K562 (cell line): ENCODE results near the gene FKBP9. TPM values are rescaled to one million over a fixed set of nuclear protein-coding genes. Genes with fewer than 3 reads are reported as not detected.

ENCODE experiments used
- BHLHE40 ChIP-seq: IDR thresholded peaks from 2 replicates; pipeline ENCODE4 v1.6.1; 2011; ENCODE audit warnings: low read length, improper control_type of control experiment
- CBX1 ChIP-seq: sonication (generic); IDR thresholded peaks from 2 replicates; pipeline ENCODE4 v1.6.1; 2016; ENCODE audit warnings: antibody characterized with exemption, low read depth, mild to moderate bottlenecking
- DLX4 ChIP-seq: fragments of 250-450 bp; sonication (Bioruptor Pico); IDR thresholded peaks from 2 replicates; pipeline ENCODE4 v1.6.1; 2021; ENCODE audit warnings: mild to moderate bottlenecking
- ETV6 ChIP-seq, 3 experiments: fragments of 150-350 bp in 1 of 3; sonication (generic) in 1 of 3; formaldehyde crosslinking in 1 of 3; IDR thresholded peaks; 2 replicates each; pipeline versions ENCODE4 v1.6.1 to v1.8.0; 2014 to 2022; ENCODE audit warnings: borderline replicate concordance in 2 of 3, low read depth in 2 of 3, antibody characterized with exemption in 1 of 3, low read length in 1 of 3, mild to moderate bottlenecking in 1 of 3, missing genetic modification reagents in 1 of 3
- FOXP1 ChIP-seq: sonication (generic); formaldehyde crosslinking; IDR thresholded peaks from 2 replicates; pipeline ENCODE4 v1.8.0; 2022; ENCODE audit warnings: mild to moderate bottlenecking, missing genetic modification reagents
- IRF2 ChIP-seq: sonication (generic); formaldehyde crosslinking; IDR thresholded peaks from 2 replicates; pipeline ENCODE4 v1.8.1; 2022; ENCODE audit warnings: mild to moderate bottlenecking, missing genetic modification reagents
- L3MBTL2 ChIP-seq: fragments of 450-650 bp; IDR thresholded peaks from 2 replicates; pipeline ENCODE4 v1.6.1; 2016; ENCODE audit warnings: mild to moderate bottlenecking, moderate library complexity
- MEIS2 ChIP-seq: fragments of 450-650 bp; IDR thresholded peaks from 2 replicates; pipeline ENCODE4 v1.6.1; 2014; ENCODE audit warnings: mild to moderate bottlenecking; ENCODE audit not compliant: partially characterized antibody
- PRMT5 ChIP-seq: sonication (generic); formaldehyde crosslinking; IDR thresholded peaks from 2 replicates; pipeline ENCODE4 v1.5.0; 2020; ENCODE audit warnings: missing genetic modification reagents
- RBM34 ChIP-seq: fragments of 200-400 bp; formaldehyde crosslinking; IDR thresholded peaks from 2 replicates; pipeline ENCODE4 v1.6.1; 2018; ENCODE audit warnings: low read length, borderline replicate concordance; ENCODE audit not compliant: insufficient read depth
- SMAD1 ChIP-seq: fragments of 150-350 bp; IDR thresholded peaks from 2 replicates; pipeline ENCODE4 v1.6.1; 2014; ENCODE audit warnings: low read length, low read depth; ENCODE audit not compliant: partially characterized antibody
- TCF15 ChIP-seq: fragments of 250-450 bp; sonication (Bioruptor Pico); IDR thresholded peaks from 2 replicates; pipeline ENCODE4 v1.8.0; 2022; ENCODE audit warnings: moderate library complexity, mild to moderate bottlenecking, inconsistent platforms
- TCFL5 ChIP-seq: fragments of 250-450 bp; sonication (Bioruptor Pico); conservative IDR thresholded peaks from 2 replicates; pipeline ENCODE4 v1.6.1; 2021; ENCODE audit warnings: mild to moderate bottlenecking, moderate library complexity, matching md5 sums
- ZNF316 ChIP-seq: fragments of 450-650 bp; IDR thresholded peaks from 2 replicates; pipeline ENCODE4 v1.6.1; 2016
- ZNF766 ChIP-seq: fragments of 200-800 bp; sonication (Bioruptor generic); conservative IDR thresholded peaks from 2 replicates; pipeline ENCODE4 v1.6.1; 2016; ENCODE audit warnings: missing genetic modification characterization, missing compliant biosample characterization
- polyA plus RNA-seq, 8 experiments: library from polyadenylated mRNA; depleted of rRNA in 4 of 8; stranded (reverse) in 5 of 8; unstranded in 3 of 8; fragments of >200 nt; fragmentation: Nextera tagmentation in 2 of 8; fragmentation: Illumina TruSeq in 1 of 8; extraction: Ambion mirVana in 2 of 8; extraction: Trizol in 1 of 8; gene quantifications; 2 replicates each; pipeline versions ENCODE4 v1.2.1 to v1.2.3, GENCODE V29; 2011 to 2014; ENCODE audit warnings: inconsistent platforms in 1 of 8, missing spikeins in 1 of 8
- total RNA-seq, 7 experiments: library from RNA; depleted of rRNA in 6 of 7; stranded (reverse); fragments of >200 nt in 6 of 7; fragmentation: Illumina TruSeq in 2 of 7; extraction: Trizol in 2 of 7; gene quantifications; 2 replicates each; pipeline versions ENCODE4 v1.2.1 to v1.2.3, GENCODE V29; 2011 to 2021; ENCODE audit warnings: low replicate concordance in 1 of 7
- TF ChIP-seq, protein P1 (sequence below): IDR thresholded peaks from 2 replicates; pipeline ENCODE4 v1.6.1; 2011; ENCODE audit warnings: borderline replicate concordance, low read depth, mild to moderate bottlenecking, moderate library complexity, low read length; ENCODE audit not compliant: insufficient read depth, poor library complexity, severe bottlenecking
- TF ChIP-seq, protein P2 (sequence below): fragments of 450-650 bp; IDR thresholded peaks from 2 replicates; pipeline ENCODE4 v1.6.1; 2017; ENCODE audit warnings: antibody characterized with exemption
- TF ChIP-seq, protein P3 (sequence below): fragments of 250-450 bp; sonication (Bioruptor Pico); IDR thresholded peaks from 2 replicates; pipeline ENCODE4 v1.4.0; 2020
- TF ChIP-seq, protein P4 (sequence below): fragments of 450-650 bp; formaldehyde crosslinking; IDR thresholded peaks from 2 replicates; pipeline ENCODE4 v1.4.0; 2020; ENCODE audit warnings: mild to moderate bottlenecking, moderate library complexity
- TF ChIP-seq, protein P5 (sequence below): conservative IDR thresholded peaks from 2 replicates; pipeline ENCODE4 v1.6.1; 2011; ENCODE audit warnings: low read depth, mild to moderate bottlenecking, low read length; ENCODE audit not compliant: control insufficient read depth

Gene FKBP9
- total and polyA plus RNA-seq, 9 of the 15 experiments (the other 6 are each of a cell fraction or from before 2014, with no cell fraction given), result 5.9 to 23.7 (median 15.8) TPM

DNA sequence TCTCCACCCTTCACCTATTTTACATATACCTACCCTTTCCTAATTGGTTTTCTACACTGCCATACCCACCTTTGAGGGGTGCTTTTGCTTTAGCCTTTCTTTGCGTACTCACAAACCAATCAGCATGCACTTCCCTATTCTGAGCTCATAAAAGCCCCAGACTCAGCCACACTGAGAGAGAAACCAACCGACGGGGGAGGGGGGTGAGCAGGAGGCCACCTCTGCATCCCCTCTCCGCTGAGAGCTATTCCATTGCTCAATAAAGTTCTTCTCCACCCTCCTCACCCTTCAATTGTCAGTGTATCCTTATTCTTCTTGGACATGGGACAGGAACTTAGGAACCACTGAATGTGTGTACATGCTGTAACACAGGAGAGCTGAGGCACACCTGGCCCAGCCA lies 9.0 kb upstream of the FKBP9 start (continued):
- TF ChIP-seq TCFL5 (CRISPR knock-in tag) (no peak), ZNF316 (no peak), RBM34 (no peak), PRMT5 (no peak), DLX4 (CRISPR knock-in tag) (no peak), SMAD1 (no peak), BHLHE40 (no peak), FOXP1 (no peak), L3MBTL2 (no peak), MEIS2 (no peak), TCF15 (CRISPR knock-in tag) (no peak), CBX1 (peak; percentile 32; the same call in 1 of the 2 replicates), ZNF766 (CRISPR knock-in tag) (peak; percentile 49; the same call in 1 of the 2 replicates), ETV6 (IDR thresholded peaks at IDR 0.05; ENCODE audit: borderline replicate concordance in 1 of 2, low read depth in 2 of 2, low read length in 1 of 2) (no peak), ETV6 (CRISPR knock-in tag; IDR thresholded peaks at IDR 0.05; ENCODE audit: borderline replicate concordance) (no peak), IRF2 (no peak)
- TF ChIP-seq, protein P1, sequence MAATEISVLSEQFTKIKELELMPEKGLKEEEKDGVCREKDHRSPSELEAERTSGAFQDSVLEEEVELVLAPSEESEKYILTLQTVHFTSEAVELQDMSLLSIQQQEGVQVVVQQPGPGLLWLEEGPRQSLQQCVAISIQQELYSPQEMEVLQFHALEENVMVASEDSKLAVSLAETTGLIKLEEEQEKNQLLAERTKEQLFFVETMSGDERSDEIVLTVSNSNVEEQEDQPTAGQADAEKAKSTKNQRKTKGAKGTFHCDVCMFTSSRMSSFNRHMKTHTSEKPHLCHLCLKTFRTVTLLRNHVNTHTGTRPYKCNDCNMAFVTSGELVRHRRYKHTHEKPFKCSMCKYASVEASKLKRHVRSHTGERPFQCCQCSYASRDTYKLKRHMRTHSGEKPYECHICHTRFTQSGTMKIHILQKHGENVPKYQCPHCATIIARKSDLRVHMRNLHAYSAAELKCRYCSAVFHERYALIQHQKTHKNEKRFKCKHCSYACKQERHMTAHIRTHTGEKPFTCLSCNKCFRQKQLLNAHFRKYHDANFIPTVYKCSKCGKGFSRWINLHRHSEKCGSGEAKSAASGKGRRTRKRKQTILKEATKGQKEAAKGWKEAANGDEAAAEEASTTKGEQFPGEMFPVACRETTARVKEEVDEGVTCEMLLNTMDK, result no peak
- TF ChIP-seq, protein P2, sequence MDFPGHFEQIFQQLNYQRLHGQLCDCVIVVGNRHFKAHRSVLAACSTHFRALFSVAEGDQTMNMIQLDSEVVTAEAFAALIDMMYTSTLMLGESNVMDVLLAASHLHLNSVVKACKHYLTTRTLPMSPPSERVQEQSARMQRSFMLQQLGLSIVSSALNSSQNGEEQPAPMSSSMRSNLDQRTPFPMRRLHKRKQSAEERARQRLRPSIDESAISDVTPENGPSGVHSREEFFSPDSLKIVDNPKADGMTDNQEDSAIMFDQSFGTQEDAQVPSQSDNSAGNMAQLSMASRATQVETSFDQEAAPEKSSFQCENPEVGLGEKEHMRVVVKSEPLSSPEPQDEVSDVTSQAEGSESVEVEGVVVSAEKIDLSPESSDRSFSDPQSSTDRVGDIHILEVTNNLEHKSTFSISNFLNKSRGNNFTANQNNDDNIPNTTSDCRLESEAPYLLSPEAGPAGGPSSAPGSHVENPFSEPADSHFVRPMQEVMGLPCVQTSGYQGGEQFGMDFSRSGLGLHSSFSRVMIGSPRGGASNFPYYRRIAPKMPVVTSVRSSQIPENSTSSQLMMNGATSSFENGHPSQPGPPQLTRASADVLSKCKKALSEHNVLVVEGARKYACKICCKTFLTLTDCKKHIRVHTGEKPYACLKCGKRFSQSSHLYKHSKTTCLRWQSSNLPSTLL, result no peak
- TF ChIP-seq, protein P3, sequence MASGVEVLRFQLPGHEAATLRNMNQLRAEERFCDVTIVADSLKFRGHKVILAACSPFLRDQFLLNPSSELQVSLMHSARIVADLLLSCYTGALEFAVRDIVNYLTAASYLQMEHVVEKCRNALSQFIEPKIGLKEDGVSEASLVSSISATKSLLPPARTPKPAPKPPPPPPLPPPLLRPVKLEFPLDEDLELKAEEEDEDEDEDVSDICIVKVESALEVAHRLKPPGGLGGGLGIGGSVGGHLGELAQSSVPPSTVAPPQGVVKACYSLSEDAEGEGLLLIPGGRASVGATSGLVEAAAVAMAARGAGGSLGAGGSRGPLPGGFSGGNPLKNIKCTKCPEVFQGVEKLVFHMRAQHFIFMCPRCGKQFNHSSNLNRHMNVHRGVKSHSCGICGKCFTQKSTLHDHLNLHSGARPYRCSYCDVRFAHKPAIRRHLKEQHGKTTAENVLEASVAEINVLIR, result no peak
- TF ChIP-seq, protein P4, sequence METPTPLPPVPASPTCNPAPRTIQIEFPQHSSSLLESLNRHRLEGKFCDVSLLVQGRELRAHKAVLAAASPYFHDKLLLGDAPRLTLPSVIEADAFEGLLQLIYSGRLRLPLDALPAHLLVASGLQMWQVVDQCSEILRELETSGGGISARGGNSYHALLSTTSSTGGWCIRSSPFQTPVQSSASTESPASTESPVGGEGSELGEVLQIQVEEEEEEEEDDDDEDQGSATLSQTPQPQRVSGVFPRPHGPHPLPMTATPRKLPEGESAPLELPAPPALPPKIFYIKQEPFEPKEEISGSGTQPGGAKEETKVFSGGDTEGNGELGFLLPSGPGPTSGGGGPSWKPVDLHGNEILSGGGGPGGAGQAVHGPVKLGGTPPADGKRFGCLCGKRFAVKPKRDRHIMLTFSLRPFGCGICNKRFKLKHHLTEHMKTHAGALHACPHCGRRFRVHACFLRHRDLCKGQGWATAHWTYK (CRISPR knock-in tag), result no peak
- TF ChIP-seq, protein P5, sequence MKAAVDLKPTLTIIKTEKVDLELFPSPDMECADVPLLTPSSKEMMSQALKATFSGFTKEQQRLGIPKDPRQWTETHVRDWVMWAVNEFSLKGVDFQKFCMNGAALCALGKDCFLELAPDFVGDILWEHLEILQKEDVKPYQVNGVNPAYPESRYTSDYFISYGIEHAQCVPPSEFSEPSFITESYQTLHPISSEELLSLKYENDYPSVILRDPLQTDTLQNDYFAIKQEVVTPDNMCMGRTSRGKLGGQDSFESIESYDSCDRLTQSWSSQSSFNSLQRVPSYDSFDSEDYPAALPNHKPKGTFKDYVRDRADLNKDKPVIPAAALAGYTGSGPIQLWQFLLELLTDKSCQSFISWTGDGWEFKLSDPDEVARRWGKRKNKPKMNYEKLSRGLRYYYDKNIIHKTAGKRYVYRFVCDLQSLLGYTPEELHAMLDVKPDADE, result no peak
